CD4-positive, alpha-beta T cell treated with Interleukin-21 for 1 hour (primary cell): ENCODE data around the gene RGR.
A peak's percentile ranks its signal among the peaks of the same experiment; 100 is the strongest.
"Not testable (repeated sequence)": the region's sequence is repeated elsewhere in the genome, so short reads cannot be mapped to it uniquely, and the experiment has no call there.

ENCODE experiments used
- DNase-seq: peaks from one replicate; pipeline ENCODE4 v3.0.0-alpha.2; 2020

RGR gene

GRCh38 chr10:84261236-84261915 lies 16.5 kb downstream of the RGR start:
- DNase-seq: no peak

GRCh38 chr10:84262190-84262956 lies 17.5 kb downstream of the RGR start:
- DNase-seq: no peak

DNA sequence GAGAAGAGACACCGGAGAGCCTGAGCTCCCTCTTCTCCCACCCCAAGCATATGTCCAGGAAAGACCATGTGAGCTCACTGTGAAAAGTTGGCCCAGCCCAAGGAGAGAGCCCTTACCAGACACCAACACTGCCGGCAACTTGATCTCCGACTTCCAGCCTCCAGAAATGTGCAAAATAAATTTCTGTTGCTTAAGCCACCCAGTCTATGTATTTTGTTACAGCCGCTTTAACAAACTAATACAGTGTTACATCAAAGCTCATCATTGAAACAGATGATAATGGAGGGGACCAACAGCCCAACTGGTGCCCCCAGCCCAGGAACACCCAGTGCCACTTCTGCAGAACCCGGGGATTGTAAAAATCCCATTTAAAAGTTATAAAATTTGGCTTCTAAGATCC lies 18.9 kb downstream of the RGR start:
- DNase-seq: no peak

DNA sequence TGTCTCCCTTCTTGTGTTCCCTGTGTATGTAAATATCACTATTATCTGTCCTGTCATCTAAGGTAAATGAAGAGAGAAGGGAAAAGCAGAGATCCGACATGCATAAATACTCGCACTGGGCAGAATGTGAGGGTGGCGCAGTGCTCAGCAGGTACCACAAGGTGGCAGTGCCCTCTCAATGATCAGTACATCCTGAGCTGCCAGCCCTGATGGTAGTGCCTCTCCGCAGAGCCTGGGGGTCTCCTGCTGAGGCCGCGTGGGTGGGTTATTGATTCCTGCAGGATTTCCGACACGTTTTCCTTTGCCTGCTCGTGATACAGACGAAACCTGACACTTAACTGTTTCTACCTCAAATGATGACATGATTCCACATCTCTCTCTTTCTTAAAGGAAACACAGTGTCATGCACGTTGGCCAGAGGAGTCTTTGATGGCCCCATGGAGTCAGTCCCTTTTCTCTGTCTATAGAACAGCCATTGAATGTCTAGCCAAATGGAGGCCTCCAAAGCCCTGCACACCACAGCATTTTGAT lies 19.8 kb downstream of the RGR start:
- peak; percentile 66 for DNase-seq

- no peak for DNase-seq
Measured at GRCh38 chr10:84265418-84265817, 20.6 kb downstream of the RGR start.

DNA sequence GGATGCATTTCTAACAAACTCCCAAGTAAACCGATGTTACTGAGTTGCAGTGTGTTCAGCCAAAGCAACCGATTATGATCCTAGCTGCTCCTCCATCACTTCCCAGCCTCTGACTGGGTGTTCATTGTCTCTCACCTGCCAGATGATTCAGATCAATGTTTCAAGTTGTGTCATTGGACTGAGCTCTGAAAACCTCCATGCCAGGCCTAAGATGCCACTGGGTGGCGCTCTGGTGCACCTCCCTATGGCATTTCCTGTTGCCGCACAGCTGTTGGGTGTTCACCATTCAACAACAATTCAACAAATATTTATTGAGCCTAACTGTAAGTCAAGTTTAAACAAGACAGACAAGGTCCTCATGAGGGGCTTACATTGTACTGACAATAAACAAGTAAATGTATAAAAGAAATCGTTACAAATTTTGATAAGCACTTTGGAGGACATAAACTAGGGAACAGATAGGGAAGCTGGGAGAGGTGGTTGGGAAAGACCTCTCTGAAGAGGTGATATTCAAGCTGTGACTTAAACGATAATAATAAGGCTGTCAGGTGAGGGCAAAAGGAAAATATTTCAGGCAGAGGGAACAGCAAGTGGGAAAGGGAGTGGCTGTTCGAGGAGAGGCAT lies 22.8 kb downstream of the RGR start:
- DNase-seq: peak; percentile 56

DNA sequence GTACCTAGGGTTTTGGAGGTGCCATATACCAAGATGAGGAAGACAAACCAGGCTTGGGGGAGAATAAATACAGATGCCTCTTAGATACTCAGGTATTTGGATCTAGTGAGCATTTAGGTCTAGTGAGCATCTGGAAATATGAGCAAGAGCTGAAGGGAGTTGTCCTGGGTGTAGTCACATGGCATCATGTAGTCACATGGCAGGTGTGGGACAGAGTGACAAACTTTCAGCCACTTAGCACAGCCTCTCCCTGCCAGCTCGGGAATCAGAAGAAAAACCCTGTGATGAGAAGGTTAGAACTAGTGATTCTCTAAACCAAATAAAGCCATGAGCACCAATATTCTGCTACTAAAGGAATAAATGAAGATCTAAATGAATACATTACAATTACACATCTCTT lies 24.3 kb downstream of the RGR start:
- no peak for DNase-seq

- no peak for DNase-seq
Measured at GRCh38 chr10:84269773-84270172, 24.9 kb downstream of the RGR start.

DNA sequence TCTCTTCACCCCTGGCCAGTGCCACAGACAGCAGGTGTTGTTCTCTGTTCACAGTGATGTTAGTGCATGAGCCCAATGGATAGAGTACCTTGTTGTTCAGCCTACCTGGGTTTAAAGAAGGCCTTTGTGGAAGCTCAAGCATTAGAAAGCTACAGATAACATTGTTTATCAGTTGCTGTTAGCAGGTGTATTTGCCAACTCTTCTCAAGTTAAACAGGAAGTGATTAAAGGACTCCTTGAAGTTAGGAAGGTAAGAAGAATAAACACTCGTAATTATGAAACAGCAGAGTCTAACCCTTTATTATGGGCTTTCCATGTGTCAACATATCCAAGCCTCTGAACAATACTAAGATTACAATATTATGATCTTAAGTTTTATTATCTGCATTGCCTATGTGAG lies 25.9 kb downstream of the RGR start:
- DNase-seq: no peak

DNA sequence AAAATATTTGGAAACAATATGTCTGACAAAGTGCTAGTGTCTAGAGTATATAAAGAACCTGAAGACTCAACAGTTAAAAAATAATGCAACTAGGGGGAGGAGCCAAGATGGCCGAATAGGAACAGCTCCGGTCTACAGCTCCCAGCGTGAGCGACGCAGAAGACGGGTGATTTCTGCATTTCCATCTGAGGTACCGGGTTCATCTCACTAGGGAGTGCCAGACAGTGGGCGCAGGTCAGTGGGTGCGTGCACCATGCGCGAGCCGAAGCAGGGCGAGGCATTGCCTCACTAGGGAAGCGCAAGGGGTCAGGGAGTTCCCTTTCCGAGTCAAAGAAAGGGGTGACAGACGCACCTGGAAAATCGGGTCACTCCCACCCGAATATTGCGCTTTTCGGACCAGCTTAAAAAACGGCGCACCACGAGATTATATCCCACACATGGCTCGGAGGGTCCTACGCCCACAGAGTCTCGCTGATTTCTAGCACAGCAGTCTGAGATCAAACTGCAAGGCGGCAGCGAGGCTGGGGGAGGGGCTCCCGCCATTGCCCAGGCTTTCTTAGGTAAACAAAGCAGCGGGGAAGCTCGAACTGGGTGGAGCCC lies 35.1 kb downstream of the RGR start:
- DNase-seq: not testable (repeated sequence)

- DNase-seq: no peak
Measured at GRCh38 chr10:84286695-84287094, 41.8 kb downstream of the RGR start.

- DNase-seq: no peak
Measured at GRCh38 chr10:84288151-84288550, 43.3 kb downstream of the RGR start.

DNA sequence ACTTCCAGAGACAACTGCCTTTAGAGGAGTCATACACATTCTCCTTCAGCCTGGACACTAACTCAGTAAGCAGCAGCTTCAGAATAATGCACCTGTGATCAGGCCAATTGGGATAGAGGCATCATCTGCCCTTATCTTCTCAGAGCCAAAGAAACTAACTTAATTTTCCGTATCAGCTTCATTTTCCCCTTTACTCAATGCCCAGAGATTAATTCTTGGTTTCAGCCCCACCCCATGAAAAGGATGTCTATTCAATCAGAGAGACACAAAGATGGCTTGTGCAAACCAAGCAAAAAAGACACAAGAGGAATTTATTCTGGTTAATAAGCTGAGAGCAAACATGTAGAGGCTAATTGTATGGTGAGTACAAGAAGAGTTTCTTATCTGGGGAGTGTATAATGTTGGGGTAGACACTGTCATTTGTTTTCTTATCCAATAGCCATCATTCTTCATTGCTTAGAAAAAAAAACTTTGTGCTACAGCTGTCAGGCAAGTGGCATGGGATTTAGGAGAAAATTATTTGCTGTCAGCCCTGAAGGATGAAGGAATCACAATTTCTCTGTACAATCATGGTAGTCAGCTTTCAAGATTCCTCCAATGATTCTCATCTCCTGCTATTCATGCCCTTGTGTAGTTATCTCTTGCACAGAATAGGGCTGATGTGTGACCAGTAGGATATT lies 44.8 kb downstream of the RGR start:
- DNase-seq: no peak

- no peak for DNase-seq
Measured at GRCh38 chr10:84290235-84290634, 45.4 kb downstream of the RGR start.

- DNase-seq: no peak
Measured at GRCh38 chr10:84291384-84291783, 46.5 kb downstream of the RGR start.

GRCh38 chr10:84292502-84292901 lies 47.6 kb downstream of the RGR start:
- DNase-seq: no peak

GRCh38 chr10:84293171-84293570 lies 48.3 kb downstream of the RGR start:
- DNase-seq: no peak

DNA sequence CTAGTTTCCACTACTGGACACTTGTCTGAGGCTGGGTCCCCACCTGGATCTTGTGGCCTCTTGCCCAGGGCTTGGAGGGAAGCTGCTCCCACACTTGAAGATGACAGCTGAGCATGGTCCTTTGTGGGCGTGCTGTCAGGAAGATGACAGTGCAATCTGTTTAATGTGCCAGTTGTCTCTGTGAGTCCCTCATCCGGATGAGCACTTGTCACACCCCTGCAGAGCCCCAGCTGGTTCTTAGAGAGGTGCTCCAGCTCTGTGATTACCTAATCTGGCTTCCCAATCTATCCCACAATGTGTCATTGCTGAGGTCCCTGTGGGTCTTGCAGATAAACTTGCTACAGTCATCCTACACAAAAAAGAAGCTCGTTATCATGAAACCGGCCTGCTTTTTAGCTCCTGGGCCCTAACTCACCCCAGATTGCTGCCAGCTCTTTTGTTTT lies 48.7 kb downstream of the RGR start:
- DNase-seq: no peak

DNA sequence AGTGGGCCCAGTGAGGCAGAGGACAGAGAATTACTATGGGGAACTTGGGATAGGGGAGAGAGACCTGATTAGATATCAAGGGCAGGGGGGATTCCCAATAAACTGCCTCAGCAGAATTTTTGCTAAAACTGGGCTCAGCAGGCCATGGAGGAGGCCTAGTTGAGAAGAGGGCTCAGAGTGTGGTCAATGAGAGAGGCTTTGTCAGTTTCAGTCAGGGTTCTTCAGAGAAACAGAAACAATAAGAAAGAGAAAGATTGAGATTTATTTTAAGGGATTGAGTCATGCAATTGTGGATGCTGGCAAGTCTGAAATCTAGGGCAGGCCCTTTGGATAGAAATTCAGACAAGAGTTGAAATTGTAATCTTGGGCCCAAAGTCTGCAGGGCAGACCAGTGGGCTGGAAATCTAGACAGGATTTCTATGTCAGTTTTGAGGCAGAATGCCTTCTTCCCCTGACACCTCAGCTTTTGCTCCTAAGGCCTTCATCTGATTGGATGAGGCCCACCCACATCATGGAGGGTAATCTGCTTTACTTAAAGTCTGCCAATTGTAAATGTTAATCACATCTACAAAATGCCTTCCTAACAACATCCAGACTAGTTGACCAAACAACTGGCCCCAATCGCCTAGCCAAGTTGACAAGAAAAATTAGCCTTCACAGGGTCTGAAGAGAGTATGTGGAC lies 50.1 kb downstream of the RGR start:
- no peak for DNase-seq

GRCh38 chr10:84296091-84296981 lies 51.5 kb downstream of the RGR start:
- DNase-seq: no peak

DNA sequence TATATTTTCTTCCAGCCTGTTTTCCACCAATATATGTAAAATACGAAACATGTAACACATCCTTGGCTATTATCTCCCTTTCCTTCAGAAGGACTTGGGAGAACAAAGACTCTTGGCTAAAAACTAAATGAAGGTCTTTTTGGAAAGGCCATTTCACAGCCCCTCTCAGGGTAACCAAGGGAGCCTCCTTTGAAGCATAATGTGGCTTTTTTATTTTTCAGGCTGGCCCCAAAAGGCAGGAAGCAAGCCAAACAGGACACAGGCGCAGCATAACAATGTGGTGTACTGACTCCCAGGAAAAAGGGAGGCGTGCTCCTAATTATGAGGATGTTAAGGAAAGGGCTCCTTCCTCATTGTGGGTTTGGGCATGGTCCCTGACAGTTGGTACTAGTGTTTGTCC lies 53.2 kb downstream of the RGR start:
- DNase-seq: no peak
